Measurements from ENCODE around the gene CA12. TPM values are rescaled to one million over a fixed set of nuclear protein-coding genes. Genes with fewer than 3 reads are reported as not detected.

CA12 gene
- total and polyA plus RNA-seq, 10 of the 15 experiments (the other 5 are each of a cell fraction or from before 2014, with no cell fraction given), result 0.03 to 0.10 TPM; not detected in 8

DNA sequence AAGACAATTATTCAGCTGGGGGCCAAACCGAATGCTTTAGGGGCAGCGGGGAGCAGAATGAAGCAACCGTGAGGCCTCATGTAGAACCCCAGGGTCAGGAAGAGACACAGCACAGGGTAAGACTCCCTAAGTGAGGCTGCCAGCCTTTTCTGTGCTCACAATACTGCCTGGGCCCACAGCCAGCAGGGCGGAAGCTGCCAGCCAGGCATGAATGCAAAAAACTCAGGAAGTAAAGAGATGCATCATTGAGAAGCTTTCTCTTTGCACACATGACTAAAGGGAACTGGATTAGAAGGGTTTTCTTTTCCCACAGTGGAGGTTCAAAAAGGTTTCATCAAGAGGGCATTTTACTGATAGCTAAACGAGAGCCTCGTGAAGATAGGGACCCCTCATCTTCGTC lies 33.3 kb downstream of the CA12 start (continued):
- TF ChIP-seq TAF1 (IDR thresholded peaks at IDR 0.05; ENCODE audit: borderline replicate concordance, low read depth, low read length) (no peak), POU2F2 (IDR thresholded peaks at IDR 0.05; ENCODE audit: borderline replicate concordance, low read depth, low read length) (no peak)

DNA sequence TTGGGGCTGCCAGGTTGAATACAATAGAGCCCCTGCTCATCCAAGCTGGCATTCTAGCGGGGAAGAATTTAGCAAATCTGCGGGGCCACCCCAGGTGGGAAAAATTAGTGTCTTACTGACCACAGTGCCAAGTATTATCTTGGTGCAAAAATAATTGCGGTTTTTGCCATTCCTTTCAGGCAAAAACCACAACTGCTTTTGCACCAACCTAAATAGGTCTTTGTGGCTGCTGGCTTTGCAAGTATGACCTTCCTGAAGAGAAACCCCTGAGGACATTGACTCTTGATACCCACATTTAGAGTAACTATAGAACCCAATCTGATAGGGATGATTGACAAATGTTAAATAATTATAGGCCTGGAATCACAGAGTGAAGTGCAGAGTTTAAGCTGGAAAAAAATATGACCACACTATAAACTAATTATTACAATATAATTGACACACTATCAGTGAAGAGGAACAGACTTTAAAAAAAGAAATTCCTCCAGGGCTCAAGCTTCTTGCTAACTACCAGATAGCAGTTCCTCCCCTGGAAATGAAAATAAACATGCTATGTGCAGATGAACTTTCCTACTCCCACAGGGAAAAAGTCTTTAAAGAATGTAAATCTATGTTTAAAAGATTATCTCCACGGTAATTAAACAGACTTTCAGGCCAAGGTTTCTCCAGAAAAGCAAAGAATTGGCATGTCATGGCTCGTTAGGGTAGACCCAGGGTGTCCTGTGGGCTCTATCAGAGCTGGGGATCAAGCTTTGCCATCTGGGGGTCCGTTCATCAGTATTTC lies 34.4 kb downstream of the CA12 start:
- intact Hi-C loops (cut with micrococcal nuclease; ENCODE audit: unreplicated experiment) (no loop called here), in situ Hi-C loops (cut with MboI) (no loop called here)
- ChIA-PET RAD21 (ENCODE audit: unreplicated experiment) (interaction anchor here (1.3 kb wide), 1 partner anchor 119 kb away, joined by 3 read pairs; no protein-coding TSS in a partner anchor), POLR2A (no interaction called here), SMC1A (ENCODE audit: uncharacterized antibody, unreplicated experiment) (interaction anchor here (0.6 to 2.6 kb wide), 2 partner anchors 15 to 545 kb away, joined by 3 to 9 read pairs; no protein-coding TSS in a partner anchor), CTCF (interaction anchor here (1.1 kb wide), 1 partner anchor 17 kb away, joined by 3 read pairs; no protein-coding TSS in a partner anchor)
- H3K4me3 ChIP-seq, result no peak overlapping the region
- BruUV-seq (replicated peaks), result no TSS peak
- DNase-seq (ENCODE audit: low read depth, low spot score) (no peak), ATAC-seq (no peak), FAIRE-seq (no peak)
- H3K9ac ChIP-seq (ENCODE audit: control insufficient read depth, insufficient read depth, low read length), result no peak overlapping the region
- H3K4me1 ChIP-seq (ENCODE audit: control insufficient read depth, insufficient read depth, low read length), result no peaks in the 10 kb centered on the region
- no peaks in the 10 kb centered on the region for H3K36me3 ChIP-seq (ENCODE audit: control insufficient read depth in 2 of 2, insufficient read depth in 2 of 2, low read length in 1 of 2)
- TF ChIP-seq NR2C1 (IDR thresholded peaks at IDR 0.05) (no peak), BACH1 (IDR thresholded peaks at IDR 0.05; ENCODE audit: borderline replicate concordance) (no peak), CHD1 (IDR thresholded peaks at IDR 0.05; ENCODE audit: low read depth, low read length) (no peak), CEBPB (IDR thresholded peaks at IDR 0.05; ENCODE audit: borderline replicate concordance in 1 of 2, low read depth in 2 of 2, low read length in 2 of 2) (no peak)
- TF ChIP-seq, protein P1, sequence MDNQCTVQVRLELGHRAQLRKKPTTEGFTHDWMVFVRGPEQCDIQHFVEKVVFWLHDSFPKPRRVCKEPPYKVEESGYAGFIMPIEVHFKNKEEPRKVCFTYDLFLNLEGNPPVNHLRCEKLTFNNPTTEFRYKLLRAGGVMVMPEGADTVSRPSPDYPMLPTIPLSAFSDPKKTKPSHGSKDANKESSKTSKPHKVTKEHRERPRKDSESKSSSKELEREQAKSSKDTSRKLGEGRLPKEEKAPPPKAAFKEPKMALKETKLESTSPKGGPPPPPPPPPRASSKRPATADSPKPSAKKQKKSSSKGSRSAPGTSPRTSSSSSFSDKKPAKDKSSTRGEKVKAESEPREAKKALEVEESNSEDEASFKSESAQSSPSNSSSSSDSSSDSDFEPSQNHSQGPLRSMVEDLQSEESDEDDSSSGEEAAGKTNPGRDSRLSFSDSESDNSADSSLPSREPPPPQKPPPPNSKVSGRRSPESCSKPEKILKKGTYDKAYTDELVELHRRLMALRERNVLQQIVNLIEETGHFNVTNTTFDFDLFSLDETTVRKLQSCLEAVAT (IDR thresholded peaks at IDR 0.05), result no peak
- 36% methylated on average over 6 of the region's 6 CpGs for WGBS (ENCODE audit: insufficient coverage, insufficient replicate concordance, low lambda C conversion rate, missing lambda C conversion rate)
- H2AFZ ChIP-seq (ENCODE audit: control insufficient read depth, low read depth, low read length), result no peak overlapping the region
- H3K4me2 ChIP-seq (ENCODE audit: control insufficient read depth, insufficient read depth), result no peak overlapping the region
- no peaks in the 10 kb centered on the region for H3K9me3 ChIP-seq (replicated peaks; ENCODE audit: control insufficient read depth, insufficient read depth, low read length)
- no peaks in the 10 kb centered on the region for H3K79me2 ChIP-seq (ENCODE audit: control insufficient read depth, insufficient read depth, low read length)
- H4K20me1 ChIP-seq (ENCODE audit: control insufficient read depth, insufficient read depth), result no peaks in the 10 kb centered on the region
- no peaks in the 10 kb centered on the region; a peak in 1 of 4 replicates for H3K27me3 ChIP-seq (replicated peaks in 1 of 2; ENCODE audit: control insufficient read depth in 2 of 2, insufficient read depth in 2 of 2, low read length in 1 of 2)
- no peak overlapping the region for H3K27ac ChIP-seq (ENCODE audit: control insufficient read depth, insufficient read depth)
